A673 (cell line): ENCODE results near the gene WNT6.
"Not testable (repeated sequence)": the region's sequence is repeated elsewhere in the genome, so short reads cannot be mapped to it uniquely, and the experiment has no call there.

Experiments
- EZH2 ChIP-seq: fragments of 200-600 bp; sonication (generic); IDR thresholded peaks from 2 replicates; pipeline ENCODE4 v1.6.1; 2017; ENCODE audit warnings: borderline replicate concordance, low read depth, mild to moderate bottlenecking, mixed read lengths, antibody characterized with exemption, low read length; ENCODE audit not compliant: poor library complexity, severe bottlenecking
- TF ChIP-seq, protein P1 (sequence below): fragments of 300-800, 200-600 bp; sonication (generic); conservative IDR thresholded peaks from 2 replicates; pipeline ENCODE4 v1.5.1; 2017; ENCODE audit warnings: low read depth, mild to moderate bottlenecking, antibody characterized with exemption, low read length, moderate library complexity, mixed read lengths

DNA sequence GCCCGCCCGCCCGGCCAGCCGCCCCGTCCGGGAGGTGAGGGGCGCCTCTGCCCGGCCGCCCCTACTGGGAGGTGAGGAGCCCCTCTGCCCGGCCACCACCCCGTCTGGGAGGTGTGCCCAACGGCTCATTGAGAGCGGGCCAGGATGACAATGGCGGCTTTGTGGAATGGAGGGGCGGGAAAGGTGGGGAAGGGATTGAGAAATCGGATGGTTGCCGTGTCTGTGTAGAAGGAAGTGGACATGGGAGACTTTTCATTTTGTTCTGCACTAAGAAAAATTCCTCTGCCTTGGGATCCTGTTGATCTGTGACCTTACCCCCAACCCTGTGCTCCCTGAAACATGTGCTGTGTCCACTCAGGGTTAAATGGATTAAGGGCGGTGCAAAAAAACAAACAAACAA is 12.6 kb upstream of the WNT6 start:
- TF ChIP-seq, protein P1, sequence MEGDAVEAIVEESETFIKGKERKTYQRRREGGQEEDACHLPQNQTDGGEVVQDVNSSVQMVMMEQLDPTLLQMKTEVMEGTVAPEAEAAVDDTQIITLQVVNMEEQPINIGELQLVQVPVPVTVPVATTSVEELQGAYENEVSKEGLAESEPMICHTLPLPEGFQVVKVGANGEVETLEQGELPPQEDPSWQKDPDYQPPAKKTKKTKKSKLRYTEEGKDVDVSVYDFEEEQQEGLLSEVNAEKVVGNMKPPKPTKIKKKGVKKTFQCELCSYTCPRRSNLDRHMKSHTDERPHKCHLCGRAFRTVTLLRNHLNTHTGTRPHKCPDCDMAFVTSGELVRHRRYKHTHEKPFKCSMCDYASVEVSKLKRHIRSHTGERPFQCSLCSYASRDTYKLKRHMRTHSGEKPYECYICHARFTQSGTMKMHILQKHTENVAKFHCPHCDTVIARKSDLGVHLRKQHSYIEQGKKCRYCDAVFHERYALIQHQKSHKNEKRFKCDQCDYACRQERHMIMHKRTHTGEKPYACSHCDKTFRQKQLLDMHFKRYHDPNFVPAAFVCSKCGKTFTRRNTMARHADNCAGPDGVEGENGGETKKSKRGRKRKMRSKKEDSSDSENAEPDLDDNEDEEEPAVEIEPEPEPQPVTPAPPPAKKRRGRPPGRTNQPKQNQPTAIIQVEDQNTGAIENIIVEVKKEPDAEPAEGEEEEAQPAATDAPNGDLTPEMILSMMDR: not testable (repeated sequence)
- not testable (repeated sequence) for TF ChIP-seq EZH2
